ENCODE data around the gene GLYAT.
A peak's percentile ranks its signal among the peaks of the same experiment; 100 is the strongest.

Gene GLYAT

GRCh38 chr11:58676563-58677135 lies 55.1 kb downstream of the GLYAT start:
- DNase-seq: no peak

DNA sequence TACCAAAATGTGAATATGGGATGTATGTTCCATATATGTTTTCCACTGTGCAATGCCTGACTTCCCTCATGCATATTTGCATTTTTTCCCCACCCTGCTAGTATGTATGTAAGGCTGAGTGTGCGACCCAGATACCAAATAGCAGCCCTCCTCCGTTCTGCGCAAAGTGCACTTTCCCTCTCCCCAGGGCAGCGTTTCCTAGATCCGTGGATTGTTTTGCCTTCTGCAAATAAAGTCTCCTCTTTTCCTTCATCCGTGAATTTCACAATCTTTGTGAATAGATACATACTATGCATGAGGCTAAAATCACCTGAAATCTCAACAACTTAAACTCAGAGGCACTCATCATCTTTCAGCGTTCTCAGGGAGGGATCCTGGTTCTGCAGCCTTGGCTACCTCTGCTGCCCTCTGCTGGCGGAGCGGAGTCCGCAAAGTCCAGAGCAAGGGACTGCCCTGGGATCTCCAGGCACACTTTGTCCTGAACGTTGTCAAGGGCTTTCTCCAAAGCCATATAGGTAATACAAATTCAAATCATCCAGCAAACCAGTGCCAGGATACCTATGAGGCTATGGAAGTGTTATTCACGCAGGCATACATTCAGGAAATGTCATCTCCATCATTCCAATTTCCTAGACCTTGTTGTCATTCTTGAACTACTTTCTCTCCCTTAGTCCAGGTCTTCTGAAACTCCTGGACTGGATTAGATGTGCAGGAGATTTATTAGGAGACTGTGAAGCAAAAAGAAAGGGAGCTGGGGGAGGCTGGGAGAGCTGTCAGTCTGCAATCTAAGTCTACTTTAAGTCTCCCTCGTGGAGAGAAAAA lies 56.2 kb downstream of the GLYAT start:
- peak; percentile 47 for DNase-seq

- DNase-seq: no peak
Measured at GRCh38 chr11:58674609-58675008, 57.1 kb downstream of the GLYAT start.

DNA sequence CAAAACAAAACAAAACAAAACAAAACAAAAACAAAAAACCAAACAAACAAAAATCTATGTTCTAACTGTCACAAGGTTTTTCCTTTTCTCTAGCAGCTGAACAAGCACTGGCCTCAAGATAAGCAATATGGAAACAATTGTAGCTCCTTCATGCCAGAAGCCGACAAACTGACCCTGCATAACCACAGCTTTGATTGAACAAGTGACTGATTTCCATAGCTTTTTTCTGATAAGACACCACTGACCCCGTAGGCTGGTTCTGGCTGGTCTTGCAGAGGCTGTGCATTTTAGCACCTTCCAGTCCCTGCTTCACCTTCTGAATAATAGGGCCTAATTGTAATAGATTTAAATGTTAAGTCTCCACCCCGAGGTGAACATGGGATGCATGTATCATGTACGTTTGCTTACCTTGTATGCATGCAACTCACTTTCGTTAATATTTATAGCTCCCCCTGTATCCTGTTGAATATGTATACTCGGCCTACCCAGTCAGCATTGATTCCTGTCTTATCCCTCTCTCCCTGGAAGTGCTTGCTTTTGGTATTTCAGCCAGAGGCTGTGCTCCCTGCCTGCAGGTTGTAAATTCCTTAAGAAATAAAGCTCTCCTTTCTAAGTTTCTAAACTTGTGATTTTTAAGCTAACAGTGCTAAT lies 59.6 kb downstream of the GLYAT start:
- no peak for DNase-seq

- no peak for DNase-seq
Measured at GRCh38 chr11:58659910-58660570, 71.7 kb downstream of the GLYAT start.

GRCh38 chr11:58659404-58659803 lies 72.3 kb downstream of the GLYAT start:
- no peak for DNase-seq

All from fibroblast of skin of right quadriceps (primary cell).